BLaER1 treated with 17β-estradiol and CSF1 and Interleukin-3, amounts not matched to agents 10 nM and 100 nM (cell line): ENCODE results near the gene HNRNPAB.

Experiments used
- H3K27ac ChIP-seq, 11 experiments: shearing (Covaris generic); formaldehyde crosslinking; 2 replicates each; pipeline ENCODE4 v1.8.1; 2022
- H3K27me3 ChIP-seq, 11 experiments: shearing (Covaris generic); formaldehyde crosslinking; 2 replicates each; pipeline ENCODE4 v1.8.1; 2022
- H3K36me3 ChIP-seq, 11 experiments: shearing (Covaris generic); formaldehyde crosslinking; 2 replicates each; pipeline ENCODE4 v1.8.1; 2022
- H3K4me1 ChIP-seq, 10 experiments: shearing (Covaris generic); formaldehyde crosslinking; 2 replicates each; pipeline ENCODE4 v1.8.1; 2022
- H3K4me2 ChIP-seq, 11 experiments: shearing (Covaris generic); formaldehyde crosslinking; 2 replicates each; pipeline ENCODE4 v1.8.1; 2022
- H3K4me3 ChIP-seq, 10 experiments: shearing (Covaris generic); formaldehyde crosslinking; 2 replicates each; pipeline ENCODE4 v1.8.1; 2022
- H3K9ac ChIP-seq, 11 experiments: shearing (Covaris generic); formaldehyde crosslinking; 2 replicates each; pipeline ENCODE4 v1.8.1; 2022
- H3K9me3 ChIP-seq, 11 experiments: shearing (Covaris generic); formaldehyde crosslinking; replicated peaks in 1 of 11; 2 replicates each; pipeline ENCODE4 v1.8.1; 2022
- H4K20me1 ChIP-seq, 11 experiments: shearing (Covaris generic); formaldehyde crosslinking; 2 replicates each; pipeline ENCODE4 v1.8.1; 2022
- Cebpa-rat ChIP-seq, 11 experiments: shearing (Covaris generic); IDR thresholded peaks; 2 replicates each; pipeline ENCODE4 v1.8.1; 2022

HNRNPAB gene

DNA sequence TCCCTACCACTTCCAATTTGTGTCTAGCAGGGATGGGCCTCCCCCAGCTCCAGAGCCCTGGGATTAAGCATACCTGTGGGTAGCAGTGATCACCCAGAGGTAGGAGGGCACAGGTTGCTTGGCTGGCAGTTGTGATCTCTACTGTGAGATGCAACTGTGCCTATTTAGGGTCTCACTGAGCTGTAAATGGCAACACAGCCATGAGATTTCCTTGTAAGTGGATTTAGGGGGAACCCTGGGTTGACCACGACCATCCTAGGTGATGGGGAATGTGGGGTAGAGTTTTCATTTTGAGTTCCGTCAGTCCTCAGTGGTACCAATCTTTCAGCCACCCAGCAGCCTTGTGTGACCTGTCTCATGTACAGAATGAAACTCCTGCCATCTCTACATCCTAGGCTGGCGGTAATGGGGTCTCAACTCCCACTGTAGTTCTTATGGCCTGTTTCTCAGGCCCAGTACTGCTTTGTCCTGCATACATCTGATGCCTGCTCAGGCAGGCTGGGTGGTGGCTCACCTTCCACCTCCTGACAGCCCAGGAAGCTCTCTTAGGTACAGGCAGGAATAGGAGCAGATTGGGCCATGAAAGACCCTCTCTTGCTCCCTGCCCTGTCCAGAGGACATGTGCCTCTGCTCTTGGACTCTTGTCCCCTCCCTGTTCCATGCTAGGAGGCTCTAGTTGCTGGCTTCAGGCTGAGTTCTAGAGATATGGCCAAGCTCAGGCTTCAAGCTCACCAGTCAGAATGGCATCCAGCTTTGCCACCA is 8.1 kb downstream of the HNRNPAB start:
- H3K4me1 ChIP-seq: peaks cover 15 to 55% (median 36%) of the 10 kb centered on the region in 10 experiments
- no peak overlapping the region; a peak in 1 of 22 replicates for H3K27ac ChIP-seq
- peaks cover 95 to 100% (median 100%) of the 10 kb centered on the region in 11 experiments for H4K20me1 ChIP-seq
- peaks cover 98 to 100% (median 100%) of the 10 kb centered on the region in 11 experiments for H3K36me3 ChIP-seq
- H3K9me3 ChIP-seq: no peaks in the 10 kb centered on the region
- no peaks in the 10 kb centered on the region for H3K27me3 ChIP-seq
- peak overlapping the region in 2 of 11 experiments; percentile 32 to 34; a peak in 4 of 22 replicates for H3K9ac ChIP-seq
- no peak overlapping the region for H3K4me2 ChIP-seq
- no peak for TF ChIP-seq Cebpa-rat (IDR thresholded peaks at IDR 0.05)
- H3K4me3 ChIP-seq: no peak overlapping the region

GRCh38 chr5:178213003-178213461 is 8.7 kb downstream of the HNRNPAB start:
- Histone ChIP-seq H3K9ac (peak overlapping the region in 2 of 11 experiments; percentile 32 to 34; a peak in 3 of 22 replicates), H3K4me3 (no peak overlapping the region), H3K36me3 (peaks cover 93 to 100% (median 97%) of the 10 kb centered on the region in 11 experiments), H3K9me3 (no peaks in the 10 kb centered on the region), H3K4me2 (no peak overlapping the region), H3K4me1 (peaks cover 9 to 49% (median 30%) of the 10 kb centered on the region in 10 experiments), H3K27ac (no peak overlapping the region; a peak in 1 of 22 replicates), H3K27me3 (no peaks in the 10 kb centered on the region), H4K20me1 (peaks cover 89 to 99% (median 94%) of the 10 kb centered on the region in 11 experiments)
- TF ChIP-seq Cebpa-rat (IDR thresholded peaks at IDR 0.05): no peak

DNA sequence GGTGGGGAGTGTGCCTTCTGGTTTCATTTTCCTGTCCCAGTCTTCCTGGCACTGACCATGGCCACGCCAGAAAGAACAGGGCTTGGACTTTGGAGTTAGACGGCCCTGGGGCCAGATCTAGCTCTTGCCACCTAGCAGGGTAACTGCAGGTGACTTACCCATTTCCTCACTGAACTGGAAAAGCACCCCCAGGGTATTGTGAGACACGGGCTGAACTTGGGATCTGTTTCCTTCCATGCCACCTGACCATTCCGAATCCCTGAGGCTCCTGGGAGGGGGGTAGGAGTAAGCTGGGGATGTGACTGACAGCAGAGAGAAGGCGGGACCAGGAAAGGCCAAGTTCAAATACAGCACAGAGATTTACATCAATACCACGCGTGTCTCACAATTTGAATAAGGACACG is 9.4 kb downstream of the HNRNPAB start:
- Histone ChIP-seq H3K4me1 (peaks cover 6 to 44% (median 24%) of the 10 kb centered on the region in 10 experiments; a peak in 17 of 20 replicates), H3K27me3 (no peaks in the 10 kb centered on the region), H3K4me2 (no peak overlapping the region), H4K20me1 (peaks cover 86 to 99% (median 94%) of the 10 kb centered on the region in 11 experiments), H3K9ac (peak overlapping the region in 1 of 11 experiments; percentile 20; a peak in 1 of 22 replicates), H3K4me3 (no peak overlapping the region), H3K27ac (no peak overlapping the region), H3K36me3 (peaks cover 93 to 100% (median 97%) of the 10 kb centered on the region in 11 experiments), H3K9me3 (no peaks in the 10 kb centered on the region)
- no peak for TF ChIP-seq Cebpa-rat (IDR thresholded peaks at IDR 0.05)

DNA sequence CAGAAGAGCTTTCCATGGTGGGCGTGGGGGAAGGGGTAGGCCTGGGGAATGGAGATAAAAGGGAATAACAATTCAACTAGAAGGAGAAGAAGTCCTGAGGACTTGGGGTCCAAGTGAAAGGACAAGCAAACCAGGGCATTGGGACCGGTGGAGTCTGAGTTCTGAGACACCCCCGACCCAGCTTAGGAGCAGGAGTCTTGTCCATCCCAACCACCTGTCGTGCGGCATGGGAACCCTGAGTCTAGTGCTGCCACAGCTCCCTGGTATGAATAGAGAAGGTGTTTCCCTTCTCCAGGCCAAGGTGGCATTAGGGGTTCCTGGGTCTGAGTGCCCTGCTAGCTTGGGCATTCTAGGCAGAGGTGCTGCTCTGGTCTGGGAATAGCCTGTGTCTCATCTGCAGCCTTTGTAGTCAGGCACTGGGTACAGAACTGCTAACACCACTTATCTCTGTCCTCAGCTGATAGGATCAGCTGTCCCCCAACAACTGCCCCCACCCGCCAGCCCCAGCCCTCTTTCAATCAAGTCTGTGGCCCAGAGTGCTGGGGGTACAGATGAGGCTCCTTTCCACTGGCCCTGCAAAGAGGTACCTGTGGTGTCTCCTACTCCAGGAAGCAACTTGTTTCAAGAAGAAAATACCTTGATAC is 9.9 kb downstream of the HNRNPAB start:
- no peaks in the 10 kb centered on the region for H3K9me3 ChIP-seq
- H3K4me2 ChIP-seq: no peak overlapping the region
- H3K27ac ChIP-seq: peak overlapping the region in 1 of 11 experiments; percentile 38; a peak in 1 of 22 replicates
- no peak for TF ChIP-seq Cebpa-rat (IDR thresholded peaks at IDR 0.05)
- peaks cover 81 to 99% (median 90%) of the 10 kb centered on the region in 11 experiments for H4K20me1 ChIP-seq
- H3K9ac ChIP-seq: peak overlapping the region in 1 of 11 experiments; percentile 34; a peak in 1 of 22 replicates
- peaks cover 4 to 41% (median 21%) of the 10 kb centered on the region in 10 experiments; a peak in 16 of 20 replicates for H3K4me1 ChIP-seq
- H3K4me3 ChIP-seq: no peak overlapping the region
- H3K36me3 ChIP-seq: peaks cover 90 to 100% (median 96%) of the 10 kb centered on the region in 11 experiments
- no peaks in the 10 kb centered on the region for H3K27me3 ChIP-seq

GRCh38 chr5:178215280-178216002 is 11.1 kb downstream of the HNRNPAB start:
- Histone ChIP-seq H3K9me3 (no peaks in the 10 kb centered on the region), H3K4me1 (peaks cover 0 to 46% (median 23%) of the 10 kb centered on the region in 10 experiments; a peak in 15 of 20 replicates), H4K20me1 (peaks cover 73 to 99% (median 87%) of the 10 kb centered on the region in 11 experiments), H3K9ac (peak overlapping the region in 6 of 11 experiments; percentile 2 to 49 (median 26); a peak in 5 of 22 replicates), H3K4me3 (no peak overlapping the region), H3K4me2 (peak overlapping the region in 5 of 11 experiments; percentile 15 to 39 (median 35); a peak in 7 of 22 replicates), H3K36me3 (peaks cover 87 to 100% (median 96%) of the 10 kb centered on the region in 11 experiments), H3K27ac (peak overlapping the region in 2 of 11 experiments; percentile 29 to 38; a peak in 3 of 22 replicates), H3K27me3 (no peaks in the 10 kb centered on the region)
- TF ChIP-seq Cebpa-rat (IDR thresholded peaks at IDR 0.05): no peak

GRCh38 chr5:178216088-178216534 is 11.8 kb downstream of the HNRNPAB start:
- TF ChIP-seq Cebpa-rat (IDR thresholded peaks at IDR 0.05): no peak
- H3K4me1 ChIP-seq: peaks cover 2 to 52% (median 28%) of the 10 kb centered on the region in 10 experiments; a peak in 15 of 20 replicates
- H4K20me1 ChIP-seq: peaks cover 73 to 99% (median 87%) of the 10 kb centered on the region in 11 experiments; a peak in 21 of 22 replicates
- H3K9me3 ChIP-seq: no peaks in the 10 kb centered on the region
- H3K27me3 ChIP-seq: no peaks in the 10 kb centered on the region
- no peak overlapping the region for H3K9ac ChIP-seq
- H3K4me3 ChIP-seq: no peak overlapping the region
- H3K4me2 ChIP-seq: peak overlapping the region in 4 of 11 experiments; percentile 1 to 39 (median 36); a peak in 3 of 22 replicates
- H3K36me3 ChIP-seq: peaks cover 85 to 100% (median 96%) of the 10 kb centered on the region in 11 experiments
- no peak overlapping the region for H3K27ac ChIP-seq

- Histone ChIP-seq H3K27ac (no peak overlapping the region), H3K4me1 (peaks cover 9 to 59% (median 35%) of the 10 kb centered on the region in 10 experiments; a peak in 16 of 20 replicates), H4K20me1 (peaks cover 73 to 99% (median 87%) of the 10 kb centered on the region in 11 experiments; a peak in 21 of 22 replicates), H3K9me3 (no peaks in the 10 kb centered on the region), H3K27me3 (no peaks in the 10 kb centered on the region), H3K4me3 (no peak overlapping the region), H3K36me3 (peaks cover 78 to 100% (median 94%) of the 10 kb centered on the region in 11 experiments), H3K9ac (peak overlapping the region in 1 of 11 experiments; percentile 21; a peak in 1 of 22 replicates), H3K4me2 (no peak overlapping the region)
- TF ChIP-seq Cebpa-rat (IDR thresholded peaks at IDR 0.05): no peak
Observed at GRCh38 chr5:178216779-178217178, 12.4 kb downstream of the HNRNPAB start.

DNA sequence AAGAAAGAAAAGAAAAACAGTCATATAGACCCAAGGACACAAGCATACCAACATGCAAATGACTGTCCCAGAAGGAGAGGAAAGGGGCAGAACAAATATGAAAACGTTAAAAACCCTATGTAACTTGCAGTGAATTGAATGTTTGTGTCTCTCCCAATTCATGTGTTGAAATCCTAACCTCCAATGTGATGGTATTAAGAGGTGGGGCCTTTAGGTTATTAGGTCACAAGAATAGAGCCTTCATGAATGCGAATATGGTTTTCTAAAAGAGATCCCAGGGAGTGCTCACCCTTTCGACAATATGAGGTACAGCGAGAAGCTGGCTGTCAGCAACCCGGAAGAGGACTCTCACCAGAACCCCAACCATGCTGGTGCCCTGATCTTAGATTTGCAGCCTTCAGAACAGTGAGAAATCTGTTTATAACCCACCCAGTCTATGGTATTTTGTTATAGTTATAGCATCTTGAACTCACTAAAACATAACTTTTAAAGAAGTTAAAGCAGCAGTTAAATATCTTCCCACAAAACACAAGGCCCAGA is 14.0 kb downstream of the HNRNPAB start:
- H3K36me3 ChIP-seq: peaks cover 75 to 100% (median 93%) of the 10 kb centered on the region in 11 experiments
- H3K9me3 ChIP-seq: no peaks in the 10 kb centered on the region
- no peak overlapping the region for H3K4me2 ChIP-seq
- H3K4me3 ChIP-seq: no peak overlapping the region
- H3K4me1 ChIP-seq: peaks cover 9 to 69% (median 36%) of the 10 kb centered on the region in 10 experiments; a peak in 16 of 20 replicates
- H3K27ac ChIP-seq: no peak overlapping the region
- TF ChIP-seq Cebpa-rat (IDR thresholded peaks at IDR 0.05): no peak
- H3K9ac ChIP-seq: no peak overlapping the region
- peaks cover 70 to 99% (median 87%) of the 10 kb centered on the region in 11 experiments; a peak in 21 of 22 replicates for H4K20me1 ChIP-seq
- H3K27me3 ChIP-seq: no peaks in the 10 kb centered on the region
